Measurements from ENCODE around the gene TOM1. TPM values are rescaled to one million over a fixed set of nuclear protein-coding genes. Genes with fewer than 3 reads are reported as not detected.

The TOM1 gene
- total and polyA plus RNA-seq, 2 of the 13 experiments (the other 11 are each of a cell fraction or from before 2014, with no cell fraction given) = 30.8 to 87.3 TPM

DNA sequence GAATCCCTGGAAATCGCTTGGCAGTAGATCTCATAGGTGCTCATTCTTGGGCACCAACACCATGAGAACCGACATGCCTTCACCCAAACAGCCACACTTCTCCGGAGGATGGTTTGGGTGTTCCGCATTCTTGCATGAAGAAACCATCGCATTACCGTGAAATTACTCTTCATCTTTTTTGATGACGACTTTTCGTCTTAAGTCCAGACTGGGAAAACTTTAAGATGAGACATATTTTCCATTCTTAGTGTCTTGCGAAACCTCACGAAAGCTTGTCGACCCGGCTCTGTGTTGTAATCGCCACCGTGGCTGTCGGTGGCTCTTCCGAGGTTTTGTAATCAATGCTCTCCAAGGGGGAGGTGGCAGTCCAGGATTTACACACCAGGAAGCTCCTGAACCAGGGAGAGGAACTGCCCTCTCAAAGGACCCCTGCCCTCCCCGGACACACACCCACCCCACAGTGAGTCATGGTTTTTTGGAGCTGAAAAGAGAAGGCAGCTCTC is 1.7 kb downstream of the TOM1 start (continued):
- no peak for TF ChIP-seq SP1 (IDR thresholded peaks at IDR 0.05)
- TF ChIP-seq SP1 (CRISPR knock-in tag; IDR thresholded peaks at IDR 0.05) = no peak
- TF ChIP-seq HOXA5 (CRISPR knock-in tag; IDR thresholded peaks at IDR 0.05) = no peak
- no peak for TF ChIP-seq ZSCAN5A (CRISPR knock-in tag; IDR thresholded peaks at IDR 0.05; ENCODE audit: borderline replicate concordance)
- TF ChIP-seq, protein P1, sequence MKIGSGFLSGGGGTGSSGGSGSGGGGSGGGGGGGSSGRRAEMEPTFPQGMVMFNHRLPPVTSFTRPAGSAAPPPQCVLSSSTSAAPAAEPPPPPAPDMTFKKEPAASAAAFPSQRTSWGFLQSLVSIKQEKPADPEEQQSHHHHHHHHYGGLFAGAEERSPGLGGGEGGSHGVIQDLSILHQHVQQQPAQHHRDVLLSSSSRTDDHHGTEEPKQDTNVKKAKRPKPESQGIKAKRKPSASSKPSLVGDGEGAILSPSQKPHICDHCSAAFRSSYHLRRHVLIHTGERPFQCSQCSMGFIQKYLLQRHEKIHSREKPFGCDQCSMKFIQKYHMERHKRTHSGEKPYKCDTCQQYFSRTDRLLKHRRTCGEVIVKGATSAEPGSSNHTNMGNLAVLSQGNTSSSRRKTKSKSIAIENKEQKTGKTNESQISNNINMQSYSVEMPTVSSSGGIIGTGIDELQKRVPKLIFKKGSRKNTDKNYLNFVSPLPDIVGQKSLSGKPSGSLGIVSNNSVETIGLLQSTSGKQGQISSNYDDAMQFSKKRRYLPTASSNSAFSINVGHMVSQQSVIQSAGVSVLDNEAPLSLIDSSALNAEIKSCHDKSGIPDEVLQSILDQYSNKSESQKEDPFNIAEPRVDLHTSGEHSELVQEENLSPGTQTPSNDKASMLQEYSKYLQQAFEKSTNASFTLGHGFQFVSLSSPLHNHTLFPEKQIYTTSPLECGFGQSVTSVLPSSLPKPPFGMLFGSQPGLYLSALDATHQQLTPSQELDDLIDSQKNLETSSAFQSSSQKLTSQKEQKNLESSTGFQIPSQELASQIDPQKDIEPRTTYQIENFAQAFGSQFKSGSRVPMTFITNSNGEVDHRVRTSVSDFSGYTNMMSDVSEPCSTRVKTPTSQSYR (CRISPR knock-in tag; IDR thresholded peaks at IDR 0.05; ENCODE audit: borderline replicate concordance) = peak; percentile 68; the same call in 1 of the 2 replicates
- TF ChIP-seq ZNF143 (CRISPR knock-in tag; IDR thresholded peaks at IDR 0.05) = no peak
- no peak for TF ChIP-seq SOX13 (IDR thresholded peaks at IDR 0.05)
- TF ChIP-seq SOX13 (CRISPR knock-in tag; conservative IDR thresholded peaks at IDR 0.05 in 1 of 2, IDR thresholded peaks at IDR 0.05 in 1 of 2) = peak in 1 of 2 experiments; percentile 60; a peak in 2 of 4 replicates
- no peak for TF ChIP-seq RAD21 (CRISPR knock-in tag; IDR thresholded peaks at IDR 0.05)
- peak; percentile 41; the same call in 1 of the 2 replicates for TF ChIP-seq NR2F6 (IDR thresholded peaks at IDR 0.05)
- TF ChIP-seq NR2F6 (CRISPR knock-in tag; IDR thresholded peaks at IDR 0.05) = peak; percentile 68; the same call in 1 of the 2 replicates
- no peak for TF ChIP-seq RAD51 (IDR thresholded peaks at IDR 0.05; ENCODE audit: borderline replicate concordance)
- TF ChIP-seq, protein P2, sequence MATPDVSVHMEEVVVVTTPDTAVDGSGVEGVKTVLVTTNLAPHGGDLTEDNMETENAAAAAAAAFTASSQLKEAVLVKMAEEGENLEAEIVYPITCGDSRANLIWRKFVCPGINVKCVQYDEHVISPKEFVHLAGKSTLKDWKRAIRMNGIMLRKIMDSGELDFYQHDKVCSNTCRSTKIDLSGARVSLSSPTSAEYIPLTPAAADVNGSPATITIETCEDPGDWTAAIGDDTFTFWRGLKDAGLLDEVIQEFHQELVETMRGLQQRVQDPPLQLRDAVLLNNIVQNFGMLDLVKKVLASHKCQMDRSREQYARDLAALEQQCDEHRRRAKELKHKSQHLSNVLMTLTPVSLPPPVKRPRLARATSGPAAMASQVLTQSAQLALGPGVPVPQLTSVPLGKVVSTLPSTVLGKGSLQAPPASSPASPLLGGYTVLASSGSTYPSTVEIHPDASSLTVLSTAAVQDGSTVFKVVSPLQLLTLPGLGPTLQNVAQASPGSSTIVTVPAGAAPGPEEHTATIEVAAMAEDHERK (CRISPR knock-in tag; IDR thresholded peaks at IDR 0.05; ENCODE audit: low read depth) = no peak
- no peak for TF ChIP-seq ARHGAP35 (CRISPR knock-in tag; IDR thresholded peaks at IDR 0.05; ENCODE audit: borderline replicate concordance)
- TF ChIP-seq SNAPC2 (CRISPR knock-in tag; IDR thresholded peaks at IDR 0.05) = no peak
- TF ChIP-seq WIZ (CRISPR knock-in tag; IDR thresholded peaks at IDR 0.05) = no peak
- TF ChIP-seq GLI4 (CRISPR knock-in tag; IDR thresholded peaks at IDR 0.05; ENCODE audit: borderline replicate concordance) = no peak
- no peak for TF ChIP-seq ZSCAN30 (CRISPR knock-in tag; IDR thresholded peaks at IDR 0.05)
- 0 out of 2 replicates have a peak, but pooled peaks have one; percentile 18 for TF ChIP-seq KDM3A (CRISPR knock-in tag; IDR thresholded peaks at IDR 0.05; ENCODE audit: low read depth)
- TF ChIP-seq, protein P3, sequence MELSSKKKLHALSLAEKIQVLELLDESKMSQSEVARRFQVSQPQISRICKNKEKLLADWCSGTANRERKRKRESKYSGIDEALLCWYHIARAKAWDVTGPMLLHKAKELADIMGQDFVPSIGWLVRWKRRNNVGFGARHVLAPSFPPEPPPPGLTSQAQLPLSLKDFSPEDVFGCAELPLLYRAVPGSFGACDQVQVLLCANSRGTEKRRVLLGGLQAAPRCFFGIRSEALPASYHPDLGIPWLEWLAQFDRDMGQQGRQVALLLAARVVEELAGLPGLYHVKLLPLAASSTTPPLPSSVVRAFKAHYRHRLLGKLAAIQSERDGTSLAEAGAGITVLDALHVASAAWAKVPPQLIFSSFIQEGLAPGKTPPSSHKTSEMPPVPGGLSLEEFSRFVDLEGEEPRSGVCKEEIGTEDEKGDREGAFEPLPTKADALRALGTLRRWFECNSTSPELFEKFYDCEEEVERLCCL (CRISPR knock-in tag; IDR thresholded peaks at IDR 0.05; ENCODE audit: borderline replicate concordance) = no peak
- TF ChIP-seq ZNF879 (CRISPR knock-in tag; IDR thresholded peaks at IDR 0.05) = no peak
- TF ChIP-seq ZNF260 (CRISPR knock-in tag; IDR thresholded peaks at IDR 0.05; ENCODE audit: borderline replicate concordance, low read depth) = no peak
- TF ChIP-seq ZSCAN25 (CRISPR knock-in tag; IDR thresholded peaks at IDR 0.05) = 0 out of 2 replicates have a peak, but pooled peaks have one; percentile 17
- no peak for TF ChIP-seq SNAI1 (CRISPR knock-in tag; IDR thresholded peaks at IDR 0.05; ENCODE audit: borderline replicate concordance)
- TF ChIP-seq ATF5 (CRISPR knock-in tag; IDR thresholded peaks at IDR 0.05; ENCODE audit: low read depth) = no peak
